NCI-H2029 treated with DMSO at 0.1 percent for 48 hours (cell line): ENCODE measurements around the gene COL10A1.
"Not testable (repeated sequence)": the region's sequence is repeated elsewhere in the genome, so short reads cannot be mapped to it uniquely, and the experiment has no call there.

Experiments used
- DNase-seq: peaks from one replicate; lab custom pipeline; 2025; lab: John Stamatoyannopoulos, UW

Gene COL10A1

DNA sequence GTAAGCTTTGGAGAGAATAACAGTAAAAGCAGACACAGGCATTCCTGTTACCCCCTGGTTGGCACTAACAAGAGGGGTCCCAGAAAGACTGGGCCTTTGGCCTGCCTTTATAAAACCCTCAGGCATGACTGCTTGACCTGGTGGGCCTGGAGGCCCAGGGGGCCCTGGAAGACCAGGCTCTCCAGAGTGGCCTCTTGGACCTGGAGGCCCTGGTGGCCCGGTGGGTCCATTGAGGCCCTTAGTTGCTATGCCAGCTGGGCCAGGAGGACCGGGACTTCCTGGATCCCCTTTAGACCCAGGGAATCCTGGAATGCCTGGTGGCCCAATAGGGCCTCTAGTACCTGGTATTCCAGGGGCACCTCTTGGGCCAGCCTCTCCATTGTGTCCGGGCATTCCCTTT lies 5.5 kb downstream of the COL10A1 start:
- DNase-seq: no peak

DNA sequence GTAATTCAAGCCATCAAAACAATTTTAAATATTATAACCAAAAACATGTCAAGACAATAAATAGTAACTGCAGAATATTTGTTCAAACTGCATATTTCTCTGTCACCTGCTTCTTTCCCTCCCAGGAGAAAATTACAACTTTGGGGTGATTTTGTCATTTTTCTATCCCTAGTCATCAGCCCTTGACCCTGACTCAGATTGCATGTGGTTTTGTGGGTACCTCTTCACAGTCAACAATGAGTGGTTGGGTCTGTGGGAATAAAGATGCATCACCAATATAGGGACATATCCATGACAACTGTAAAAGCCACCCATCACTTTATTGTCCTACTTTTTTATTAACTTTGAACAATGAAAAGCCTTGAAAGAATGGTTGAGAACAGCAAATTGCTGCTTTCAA lies 7.3 kb downstream of the COL10A1 start:
- DNase-seq: no peak

DNA sequence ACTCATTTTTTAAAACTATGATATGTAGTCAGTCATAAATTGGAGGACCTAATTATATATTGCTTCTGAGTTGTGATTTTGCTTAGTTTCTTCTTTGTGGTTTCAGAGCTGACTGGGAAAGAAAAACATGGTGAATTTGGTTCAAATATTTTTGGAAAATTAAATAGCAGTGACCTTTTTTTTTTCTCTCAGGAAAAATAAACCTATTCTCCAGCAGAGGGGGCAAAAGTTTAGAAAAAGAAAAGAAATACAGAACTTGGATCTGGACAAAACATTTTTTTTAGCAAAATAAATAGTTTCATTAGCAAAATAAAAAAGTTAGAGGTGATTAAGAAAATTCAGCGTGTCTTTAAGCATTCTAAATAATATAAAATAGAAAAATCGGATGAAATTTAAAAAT lies 10.2 kb downstream of the COL10A1 start:
- no peak for DNase-seq

- no peak for DNase-seq
These were observed 12.5 kb downstream of the COL10A1 start for GRCh38 chr6:116113386-116113785.

- DNase-seq: no peak
These were observed 14.1 kb downstream of the COL10A1 start for GRCh38 chr6:116111552-116112528.

DNA sequence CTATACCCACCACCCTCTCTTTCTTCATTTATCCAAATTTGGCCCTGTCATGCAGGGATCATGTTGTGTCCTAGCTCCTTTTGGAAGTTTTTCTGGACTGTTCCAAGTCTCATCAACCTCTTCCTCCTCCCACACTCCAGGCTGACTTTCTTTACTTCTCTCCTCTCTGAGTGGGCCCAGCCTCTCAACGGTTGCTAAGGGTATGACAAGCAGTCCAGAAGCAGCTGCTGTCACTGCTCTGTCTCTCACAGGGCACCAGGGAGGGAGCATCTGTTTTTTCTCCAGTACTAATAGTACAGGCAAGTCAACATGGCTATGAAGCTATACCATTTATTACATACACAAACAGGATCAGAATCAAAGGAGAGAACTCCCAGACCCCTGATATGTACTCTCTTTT lies 17.1 kb downstream of the COL10A1 start:
- no peak for DNase-seq

DNA sequence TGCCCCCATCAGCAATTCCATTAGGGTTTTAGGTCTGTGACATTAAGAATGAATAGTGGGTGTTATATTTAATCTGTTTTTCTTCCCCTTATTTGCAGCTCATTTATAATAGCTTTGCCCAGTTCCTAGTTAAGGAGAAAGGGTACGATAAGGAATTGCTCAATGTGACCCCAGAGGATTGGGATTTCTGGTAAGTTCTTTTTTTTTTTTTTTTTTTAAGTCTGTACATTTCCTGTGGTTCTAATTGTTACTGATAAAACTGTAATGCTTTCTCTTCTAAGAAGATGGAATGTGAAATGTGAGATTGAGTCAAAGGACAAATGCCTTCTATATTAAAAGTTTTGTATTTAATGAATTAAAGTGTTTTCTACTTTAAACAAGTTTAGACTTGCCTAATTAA lies 19.8 kb downstream of the COL10A1 start:
- no peak for DNase-seq

DNA sequence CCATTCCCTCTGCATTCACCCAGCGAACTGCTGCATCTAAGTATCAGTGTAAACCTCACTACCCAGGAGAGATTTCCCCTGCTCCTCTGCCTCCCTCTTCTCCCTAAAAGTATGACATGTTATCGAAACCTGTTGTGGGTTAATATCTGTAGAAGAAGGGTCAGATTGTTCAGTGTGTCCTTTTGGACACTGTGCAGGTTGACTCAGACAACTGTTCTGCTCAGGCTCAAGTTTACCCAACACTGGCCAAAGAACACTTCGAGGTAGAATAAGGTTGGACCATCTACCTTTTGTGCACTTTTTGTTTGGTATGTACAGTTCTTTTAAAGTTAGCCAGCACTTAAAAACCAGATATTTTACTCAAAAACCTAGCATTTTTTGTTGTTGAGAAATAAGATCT lies 20.7 kb downstream of the COL10A1 start:
- no peak for DNase-seq

- DNase-seq: no peak
These were observed 21.3 kb downstream of the COL10A1 start for GRCh38 chr6:116104636-116105035.

DNA sequence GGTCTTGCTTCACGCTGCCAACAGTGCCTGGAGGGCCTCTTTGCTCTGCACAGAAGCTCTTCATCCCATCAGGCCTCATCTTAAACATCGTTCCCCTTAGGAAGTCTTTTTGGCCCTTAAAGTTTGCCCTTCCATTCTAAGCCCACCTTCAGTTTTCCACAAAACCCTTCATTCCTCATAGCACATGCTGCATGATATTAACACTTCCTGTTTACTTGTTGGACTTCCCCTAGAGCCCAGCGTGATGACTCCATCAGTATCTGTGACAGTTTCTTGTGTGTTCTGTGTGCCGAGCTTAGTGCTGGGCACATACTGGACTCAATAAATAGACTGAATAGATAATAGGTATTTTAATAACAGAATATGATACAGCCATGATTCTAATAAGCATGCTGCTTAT lies 23.1 kb downstream of the COL10A1 start:
- DNase-seq: no peak

- no peak for DNase-seq
These were observed 24.1 kb downstream of the COL10A1 start for GRCh38 chr6:116101790-116102189.

GRCh38 chr6:116101302-116101718 lies 24.6 kb downstream of the COL10A1 start:
- DNase-seq: no peak

GRCh38 chr6:116100419-116101301 lies 25.3 kb downstream of the COL10A1 start, which contains the start of gene NT5DC1:
Gene NT5DC1, plus strand, starts transcription at chr6:116100853. Its CDS starts 78 bp downstream, at chr6:116100931.
- DNase-seq: peak; percentile 72

GRCh38 chr6:116099036-116099435 lies 26.9 kb downstream of the COL10A1 start:
- DNase-seq: no peak

GRCh38 chr6:116096979-116097816 lies 28.7 kb downstream of the COL10A1 start:
- DNase-seq: no peak

- DNase-seq: not testable (repeated sequence)
These were observed 29.7 kb downstream of the COL10A1 start for GRCh38 chr6:116096048-116096759.

- no peak for DNase-seq
These were observed 31.9 kb downstream of the COL10A1 start for GRCh38 chr6:116094041-116094440.

- DNase-seq: no peak
These were observed 35.7 kb downstream of the COL10A1 start for GRCh38 chr6:116090251-116090650.

- DNase-seq: no peak
These were observed 37.0 kb downstream of the COL10A1 start for GRCh38 chr6:116088946-116089345.

DNA sequence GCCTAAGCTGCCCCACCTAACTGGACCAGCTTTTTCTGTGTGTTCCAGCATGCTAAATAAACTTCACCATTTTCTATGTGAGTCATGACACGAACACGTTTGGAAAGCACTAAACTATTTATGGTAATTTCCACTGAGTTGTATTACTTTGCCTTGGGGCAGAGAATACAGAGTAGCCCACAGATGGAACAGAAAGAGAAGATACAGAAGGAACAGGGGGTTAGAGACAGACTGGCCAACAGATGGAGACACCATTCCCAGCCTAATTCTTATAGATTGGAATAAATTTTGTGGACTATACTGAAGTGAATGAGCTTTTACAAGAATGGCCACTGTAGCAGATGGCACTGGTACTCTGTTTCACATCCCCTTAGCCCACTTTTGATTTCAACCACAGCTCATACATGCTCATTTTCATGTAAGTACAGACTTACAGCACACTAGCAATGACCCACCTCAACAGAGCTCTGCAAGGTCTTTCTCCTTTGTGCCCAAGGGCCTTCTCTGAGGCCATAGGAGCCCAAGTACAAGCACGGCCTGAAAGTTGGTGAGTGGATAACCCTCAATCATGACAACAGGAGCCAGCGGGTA lies 38.4 kb downstream of the COL10A1 start:
- no peak for DNase-seq

DNA sequence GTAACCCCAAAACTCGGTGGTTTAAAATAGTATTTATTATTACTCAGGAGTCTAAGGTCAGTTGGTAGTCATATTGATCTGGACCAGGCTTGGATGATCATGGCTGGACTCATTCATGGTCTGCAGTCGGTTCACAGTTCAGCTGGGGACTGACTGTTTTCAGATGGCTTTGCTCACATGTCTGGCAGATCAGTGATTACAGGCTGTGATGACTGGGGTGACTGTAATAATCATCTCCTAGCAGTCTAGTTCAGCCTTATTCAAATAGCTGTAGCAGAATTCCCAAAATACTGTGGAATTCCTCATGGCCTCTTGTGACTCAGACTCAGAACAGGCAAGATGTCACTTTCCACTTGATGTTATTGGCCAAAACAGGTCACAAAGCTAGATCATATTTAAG lies 41.6 kb downstream of the COL10A1 start:
- DNase-seq: no peak
